ENCODE measurements around the gene RNU4-1. TPM values are rescaled to one million over a fixed set of nuclear protein-coding genes. Genes with fewer than 3 reads are reported as not detected.

The RNU4-1 gene
- total and polyA plus RNA-seq, 2 experiments from 2014 or later = 6.0 TPM; not detected in 1

- ATAC-seq = no peak
- Histone ChIP-seq H2AFZ (no peak overlapping the region), H3K79me2 (replicated peaks; ENCODE audit: insufficient read depth) (peaks cover 97% of the 10 kb centered on the region), H3K4me2 (no peak overlapping the region), H3K9me2 (ENCODE audit: insufficient read depth) (no peaks in the 10 kb centered on the region), H3K27ac (ENCODE audit: low read depth) (no peak overlapping the region), H3F3A (replicated peaks; ENCODE audit: low read depth) (no peaks in the 10 kb centered on the region), H4K20me1 (replicated peaks; ENCODE audit: insufficient read depth) (peaks cover 9% of the 10 kb centered on the region), H3K4me3 (no peak overlapping the region), H3K4me1 (ENCODE audit: insufficient read depth) (peaks cover 15% of the 10 kb centered on the region), H3K27me3 (ENCODE audit: insufficient read depth) (no peaks in the 10 kb centered on the region), H3K36me3 (ENCODE audit: insufficient read depth) (no peaks in the 10 kb centered on the region)
- Mint-ChIP-seq H3K4me3 (no peak overlapping the region), H3K4me1 (peaks cover 34% of the 10 kb centered on the region), H3K36me3 (ENCODE audit: low read depth) (peaks cover 8% of the 10 kb centered on the region), H3K27me3 (ENCODE audit: insufficient read depth, low read depth, poor library complexity) (peaks cover 6% of the 10 kb centered on the region), H3K27ac (no peak overlapping the region), H3K9me3 (no peaks in the 10 kb centered on the region)
- no peak for TF ChIP-seq EZH2phosphoT487 (IDR thresholded peaks at IDR 0.05; ENCODE audit: unreplicated experiment)
- TF ChIP-seq STAT1 (IDR thresholded peaks at IDR 0.05; ENCODE audit: unreplicated experiment) = no peak
- TF ChIP-seq, protein P1, sequence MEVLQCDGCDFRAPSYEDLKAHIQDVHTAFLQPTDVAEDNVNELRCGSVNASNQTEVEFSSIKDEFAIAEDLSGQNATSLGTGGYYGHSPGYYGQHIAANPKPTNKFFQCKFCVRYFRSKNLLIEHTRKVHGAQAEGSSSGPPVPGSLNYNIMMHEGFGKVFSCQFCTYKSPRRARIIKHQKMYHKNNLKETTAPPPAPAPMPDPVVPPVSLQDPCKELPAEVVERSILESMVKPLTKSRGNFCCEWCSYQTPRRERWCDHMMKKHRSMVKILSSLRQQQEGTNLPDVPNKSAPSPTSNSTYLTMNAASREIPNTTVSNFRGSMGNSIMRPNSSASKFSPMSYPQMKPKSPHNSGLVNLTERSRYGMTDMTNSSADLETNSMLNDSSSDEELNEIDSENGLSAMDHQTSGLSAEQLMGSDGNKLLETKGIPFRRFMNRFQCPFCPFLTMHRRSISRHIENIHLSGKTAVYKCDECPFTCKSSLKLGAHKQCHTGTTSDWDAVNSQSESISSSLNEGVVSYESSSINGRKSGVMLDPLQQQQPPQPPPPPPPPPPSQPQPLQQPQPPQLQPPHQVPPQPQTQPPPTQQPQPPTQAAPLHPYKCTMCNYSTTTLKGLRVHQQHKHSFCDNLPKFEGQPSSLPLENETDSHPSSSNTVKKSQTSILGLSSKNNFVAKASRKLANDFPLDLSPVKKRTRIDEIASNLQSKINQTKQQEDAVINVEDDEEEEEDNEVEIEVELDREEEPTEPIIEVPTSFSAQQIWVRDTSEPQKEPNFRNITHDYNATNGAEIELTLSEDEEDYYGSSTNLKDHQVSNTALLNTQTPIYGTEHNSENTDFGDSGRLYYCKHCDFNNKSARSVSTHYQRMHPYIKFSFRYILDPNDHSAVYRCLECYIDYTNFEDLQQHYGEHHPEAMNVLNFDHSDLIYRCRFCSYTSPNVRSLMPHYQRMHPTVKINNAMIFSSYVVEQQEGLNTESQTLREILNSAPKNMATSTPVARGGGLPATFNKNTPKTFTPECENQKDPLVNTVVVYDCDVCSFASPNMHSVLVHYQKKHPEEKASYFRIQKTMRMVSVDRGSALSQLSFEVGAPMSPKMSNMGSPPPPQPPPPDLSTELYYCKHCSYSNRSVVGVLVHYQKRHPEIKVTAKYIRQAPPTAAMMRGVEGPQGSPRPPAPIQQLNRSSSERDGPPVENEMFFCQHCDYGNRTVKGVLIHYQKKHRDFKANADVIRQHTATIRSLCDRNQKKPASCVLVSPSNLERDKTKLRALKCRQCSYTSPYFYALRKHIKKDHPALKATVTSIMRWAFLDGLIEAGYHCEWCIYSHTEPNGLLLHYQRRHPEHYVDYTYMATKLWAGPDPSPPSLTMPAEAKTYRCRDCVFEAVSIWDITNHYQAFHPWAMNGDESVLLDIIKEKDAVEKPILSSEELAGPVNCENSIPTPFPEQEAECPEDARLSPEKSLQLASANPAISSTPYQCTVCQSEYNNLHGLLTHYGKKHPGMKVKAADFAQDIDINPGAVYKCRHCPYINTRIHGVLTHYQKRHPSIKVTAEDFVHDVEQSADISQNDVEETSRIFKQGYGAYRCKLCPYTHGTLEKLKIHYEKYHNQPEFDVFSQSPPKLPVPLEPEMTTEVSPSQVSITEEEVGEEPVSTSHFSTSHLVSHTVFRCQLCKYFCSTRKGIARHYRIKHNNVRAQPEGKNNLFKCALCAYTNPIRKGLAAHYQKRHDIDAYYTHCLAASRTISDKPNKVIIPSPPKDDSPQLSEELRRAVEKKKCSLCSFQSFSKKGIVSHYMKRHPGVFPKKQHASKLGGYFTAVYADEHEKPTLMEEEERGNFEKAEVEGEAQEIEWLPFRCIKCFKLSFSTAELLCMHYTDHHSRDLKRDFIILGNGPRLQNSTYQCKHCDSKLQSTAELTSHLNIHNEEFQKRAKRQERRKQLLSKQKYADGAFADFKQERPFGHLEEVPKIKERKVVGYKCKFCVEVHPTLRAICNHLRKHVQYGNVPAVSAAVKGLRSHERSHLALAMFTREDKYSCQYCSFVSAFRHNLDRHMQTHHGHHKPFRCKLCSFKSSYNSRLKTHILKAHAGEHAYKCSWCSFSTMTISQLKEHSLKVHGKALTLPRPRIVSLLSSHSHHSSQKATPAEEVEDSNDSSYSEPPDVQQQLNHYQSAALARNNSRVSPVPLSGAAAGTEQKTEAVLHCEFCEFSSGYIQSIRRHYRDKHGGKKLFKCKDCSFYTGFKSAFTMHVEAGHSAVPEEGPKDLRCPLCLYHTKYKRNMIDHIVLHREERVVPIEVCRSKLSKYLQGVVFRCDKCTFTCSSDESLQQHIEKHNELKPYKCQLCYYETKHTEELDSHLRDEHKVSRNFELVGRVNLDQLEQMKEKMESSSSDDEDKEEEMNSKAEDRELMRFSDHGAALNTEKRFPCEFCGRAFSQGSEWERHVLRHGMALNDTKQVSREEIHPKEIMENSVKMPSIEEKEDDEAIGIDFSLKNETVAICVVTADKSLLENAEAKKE (CRISPR knock-in tag; IDR thresholded peaks at IDR 0.05) = no peak
- no peak for TF ChIP-seq POLR2AphosphoS5 (IDR thresholded peaks at IDR 0.05; ENCODE audit: low read depth)
- no peak for TF ChIP-seq JUNB (IDR thresholded peaks at IDR 0.05; ENCODE audit: unreplicated experiment)
- no peak for TF ChIP-seq CREB1 (CRISPR knock-in tag; IDR thresholded peaks at IDR 0.05; ENCODE audit: low read depth)
- no peak for DNase-seq (ENCODE audit: low spot score)
These were observed 42.9 kb downstream of the RNU4-1 start for GRCh38 chr12:120249875-120250795.

All from GM23338 (cell line).